Testis (tissue), 3 donors: Measurements from ENCODE around the gene DENND5B. TPM values are rescaled to one million over a fixed set of nuclear protein-coding genes. Genes with fewer than 3 reads are reported as not detected.

Experiments
- DNase-seq: peaks from one replicate; pipeline ENCODE4 v3.0.0-alpha.2; 2019
- H3K27ac ChIP-seq, 2 donors: fragments of 200-600 bp; sonication (generic); one replicate each; pipeline ENCODE4 v1.5.1; 2019
- H3K27me3 ChIP-seq: fragments of 200-600 bp; sonication (generic); one replicate; pipeline ENCODE4 v1.5.1; 2019
- H3K36me3 ChIP-seq: fragments of 200-600 bp; sonication (generic); one replicate; pipeline ENCODE4 v1.5.1; 2017; ENCODE audit warnings: low read depth; ENCODE audit errors: missing control alignments
- H3K4me1 ChIP-seq: fragments of 200-600 bp; sonication (generic); one replicate; pipeline ENCODE4 v1.5.1; 2019
- H3K4me3 ChIP-seq, 2 donors: fragments of 200-600 bp; sonication (generic); one replicate each; pipeline ENCODE4 v1.5.1; 2017 to 2019
- H3K9me3 ChIP-seq: fragments of 200-600 bp; sonication (generic); one replicate; pipeline ENCODE4 v1.5.1; 2017
- CTCF ChIP-seq, 3 experiments: fragments of 450-650 bp in 2 of 3; fragments of 200-600 bp in 1 of 3; sonication (generic) in 1 of 3; IDR thresholded peaks; one replicate each; pipeline ENCODE4 v1.5.1; 2016 to 2019; ENCODE audit warnings: antibody characterized with exemption in 3 of 3, mild to moderate bottlenecking in 2 of 3, moderate library complexity in 1 of 3
- POLR2A ChIP-seq: fragments of 450-650 bp; IDR thresholded peaks from one replicate; pipeline ENCODE4 v1.6.1; 2017; ENCODE audit warnings: antibody characterized with exemption, mild to moderate bottlenecking, moderate library complexity
- WGBS, 2 donors: methylation state at CpG; one replicate each; pipeline ENCODE4 v1.1.5; 2018; 5-methylcytosine and 5-hydroxymethylcytosine counted together
- intact Hi-C: fragments of 100-400 bp; cut with DNase I; formaldehyde crosslinking; loops from one replicate; pipeline ENCODE4 v1.15.1; 2023; ENCODE audit warnings: low total_unique reads
- polyA plus RNA-seq: library from polyadenylated mRNA; stranded (reverse); fragments of 350-450 nt; fragmentation: Illumina TruSeq; extraction: RNeasy Lipid Tissue Mini Kit (QIAGEN cat#74804); gene quantifications from one replicate; pipeline ENCODE4 v1.2.3, GENCODE V29; 2014; ENCODE audit warnings: low read depth, low replicate concordance; ENCODE audit not compliant: insufficient read depth
- total RNA-seq, 2 donors: library from RNA; depleted of rRNA; stranded (reverse); fragments of >200 nt; gene quantifications; one replicate each; pipeline ENCODE4 v1.2.3, GENCODE V29; 2016

Gene DENND5B
- total and polyA plus RNA-seq, 3 donors from 2014 or later = 34.7 to 62.3 (median 60.4) TPM

GRCh38 chr12:31588976-31589375 lies 2.0 kb downstream of the DENND5B start:
- Histone ChIP-seq H3K9me3 (no peaks in the 10 kb centered on the region), H3K4me3 (peak overlapping the region in 1 of 2 donors; percentile 92), H3K4me1 (peaks cover 11% of the 10 kb centered on the region), H3K27ac (peak overlapping the region; percentile 97), H3K27me3 (no peaks in the 10 kb centered on the region), H3K36me3 (no peaks in the 10 kb centered on the region)
- intact Hi-C loops = no loop called here
- 18% methylated on average over 3 of the region's 3 CpGs for WGBS, 2 donors
- DNase-seq = no peak
- no peak for TF ChIP-seq CTCF (IDR thresholded peaks at IDR 0.05)
- no peak for TF ChIP-seq POLR2A

GRCh38 chr12:31586728-31587127 lies 4.2 kb downstream of the DENND5B start:
- Histone ChIP-seq H3K4me1 (peaks cover 7% of the 10 kb centered on the region), H3K36me3 (no peaks in the 10 kb centered on the region), H3K9me3 (no peaks in the 10 kb centered on the region), H3K27me3 (no peaks in the 10 kb centered on the region), H3K27ac (no peak overlapping the region), H3K4me3 (no peak overlapping the region)
- 70 to 83% methylated on average over 4 of the region's 4 CpGs for WGBS, 2 donors
- no peak for DNase-seq
- intact Hi-C loops = no loop called here
- no peak for TF ChIP-seq POLR2A
- TF ChIP-seq CTCF (IDR thresholded peaks at IDR 0.05) = no peak

- peaks cover 6% of the 10 kb centered on the region for H3K4me1 ChIP-seq
- H3K36me3 ChIP-seq = no peaks in the 10 kb centered on the region
- no peaks in the 10 kb centered on the region for H3K27me3 ChIP-seq
- no peaks in the 10 kb centered on the region for H3K9me3 ChIP-seq
- intact Hi-C loops = no loop called here
- H3K4me3 ChIP-seq = no peak overlapping the region
- TF ChIP-seq POLR2A = no peak
- no peak for TF ChIP-seq CTCF (IDR thresholded peaks at IDR 0.05)
- 73 to 76% methylated on average over 2 of the region's 2 CpGs for WGBS, 2 donors
- no peak for DNase-seq
- no peak overlapping the region for H3K27ac ChIP-seq
These were observed 5.0 kb downstream of the DENND5B start for GRCh38 chr12:31585895-31586294.

- no peak for DNase-seq
- H3K27ac ChIP-seq = no peak overlapping the region
- no peak overlapping the region for H3K4me3 ChIP-seq
- H3K9me3 ChIP-seq = no peaks in the 10 kb centered on the region
- 89 to 91% methylated on average over 3 of the region's 3 CpGs for WGBS, 2 donors
- no peaks in the 10 kb centered on the region for H3K36me3 ChIP-seq
- intact Hi-C loops = no loop called here
- TF ChIP-seq CTCF (IDR thresholded peaks at IDR 0.05) (no peak), POLR2A (no peak)
- H3K4me1 ChIP-seq = peaks cover 6% of the 10 kb centered on the region
- no peaks in the 10 kb centered on the region for H3K27me3 ChIP-seq
These were observed 5.7 kb downstream of the DENND5B start for GRCh38 chr12:31585271-31585670.

- TF ChIP-seq POLR2A = no peak
- TF ChIP-seq CTCF (IDR thresholded peaks at IDR 0.05) = no peak
- H3K27ac ChIP-seq = no peak overlapping the region
- no peaks in the 10 kb centered on the region for H3K9me3 ChIP-seq
- no peaks in the 10 kb centered on the region for H3K36me3 ChIP-seq
- no peak overlapping the region for H3K4me3 ChIP-seq
- H3K4me1 ChIP-seq = peaks cover 6% of the 10 kb centered on the region
- no peaks in the 10 kb centered on the region for H3K27me3 ChIP-seq
- 86 to 88% methylated on average over 6 of the region's 6 CpGs for WGBS, 2 donors
- no peak for DNase-seq
- intact Hi-C loops = no loop called here
These were observed 6.2 kb downstream of the DENND5B start for GRCh38 chr12:31584782-31585181.
